Gastroesophageal sphincter (tissue), 4 donors: Measurements from ENCODE around the gene WDR59. TPM values are rescaled to one million over a fixed set of nuclear protein-coding genes. Genes with fewer than 3 reads are reported as not detected.

Experiments
- ATAC-seq: fragments of 150-250 bp; one replicate; pipeline ENCODE4 v1.9.1; 2016; ENCODE audit warnings: mild to moderate bottlenecking, moderate library complexity
- H3K27ac ChIP-seq, 4 donors: fragments of 200-600 bp; sonication (generic) in 3 of 4; 1 replicate in 3 of 4; 2 replicates in 1 of 4; pipeline ENCODE4 v1.5.1; 2016 to 2019
- H3K27me3 ChIP-seq: fragments of 200-600 bp; sonication (generic); one replicate; pipeline ENCODE4 v1.5.1; 2019
- H3K36me3 ChIP-seq, 2 donors: fragments of 200-600 bp; sonication (generic); one replicate each; pipeline ENCODE4 v1.5.1; 2019; ENCODE audit warnings: control low read depth in 1 of 2
- H3K4me1 ChIP-seq, 3 donors: fragments of 200-600 bp; sonication (generic); 1 replicate in 2 of 3; 2 replicates in 1 of 3; pipeline ENCODE4 v1.5.1; 2016 to 2019; ENCODE audit warnings: control low read depth in 2 of 3
- H3K4me3 ChIP-seq, 2 donors: fragments of 200-600 bp; sonication (generic); one replicate each; pipeline ENCODE4 v1.5.1; 2019; ENCODE audit warnings: mild to moderate bottlenecking in 1 of 2, moderate library complexity in 1 of 2
- H3K9me3 ChIP-seq, 3 donors: fragments of 200-600 bp; sonication (generic); one replicate each; pipeline ENCODE4 v1.5.1; 2017 to 2019; ENCODE audit warnings: control low read depth in 2 of 3
- CTCF ChIP-seq, 4 experiments: fragments of 200-600 bp in 2 of 4; fragments of 450-650 bp in 2 of 4; sonication (generic) in 1 of 4; IDR thresholded peaks; one replicate each; pipeline ENCODE4 v1.5.1; 2017 to 2019; ENCODE audit warnings: antibody characterized with exemption in 4 of 4, mild to moderate bottlenecking in 2 of 4, moderate library complexity in 2 of 4
- EP300 ChIP-seq: sonication (generic); formaldehyde crosslinking; IDR thresholded peaks from one replicate; pipeline ENCODE4 v1.6.1; 2017; ENCODE audit warnings: antibody characterized with exemption, mild to moderate bottlenecking
- POLR2A ChIP-seq, 2 donors: fragments of 450-650 bp; IDR thresholded peaks; one replicate each; pipeline ENCODE4 v1.6.1; 2017; ENCODE audit warnings: antibody characterized with exemption in 2 of 2, mild to moderate bottlenecking in 2 of 2, moderate library complexity in 1 of 2
- POLR2AphosphoS5 ChIP-seq: sonication (generic); formaldehyde crosslinking; IDR thresholded peaks from one replicate; pipeline ENCODE4 v1.6.1; 2017; ENCODE audit warnings: antibody characterized with exemption
- WGBS, 2 donors: methylation state at CpG; one replicate each; pipeline ENCODE4 v1.1.5; 2018; ENCODE audit warnings: low coverage in 1 of 2; 5-methylcytosine and 5-hydroxymethylcytosine counted together
- total RNA-seq, 4 donors: library from RNA; depleted of rRNA; stranded (reverse); fragments of >200 nt; gene quantifications; one replicate each; pipeline ENCODE4 v1.1.0, GENCODE V29; 2016

The WDR59 gene
- total RNA-seq, 4 donors from 2014 or later = 18.4 to 31.3 (median 21.4) TPM

- peak overlapping the region; percentile 51 to 82 for H3K4me3 ChIP-seq
- H3K36me3 ChIP-seq = no peaks in the 10 kb centered on the region
- H3K27me3 ChIP-seq = no peaks in the 10 kb centered on the region
- TF ChIP-seq EP300 = no peak
- TF ChIP-seq POLR2AphosphoS5 = no peak
- TF ChIP-seq CTCF (IDR thresholded peaks at IDR 0.05) = peak in 1 of 4 experiments; percentile 13
- no peak for TF ChIP-seq POLR2A (IDR thresholded peaks at IDR 0.05)
- H3K27ac ChIP-seq = peak overlapping the region; percentile 0 to 93 (median 89)
- WGBS, 2 donors = 0 to 1% methylated on average over 4 to 27 of the region's 71 CpGs
- peaks cover 0 to 42% (median 9%) of the 10 kb centered on the region in 3 donors for H3K4me1 ChIP-seq
- ATAC-seq = peak; percentile 15
- no peaks in the 10 kb centered on the region for H3K9me3 ChIP-seq
Observed at GRCh38 chr16:74999609-75000480, 14.9 kb upstream of the WDR59 start.

DNA sequence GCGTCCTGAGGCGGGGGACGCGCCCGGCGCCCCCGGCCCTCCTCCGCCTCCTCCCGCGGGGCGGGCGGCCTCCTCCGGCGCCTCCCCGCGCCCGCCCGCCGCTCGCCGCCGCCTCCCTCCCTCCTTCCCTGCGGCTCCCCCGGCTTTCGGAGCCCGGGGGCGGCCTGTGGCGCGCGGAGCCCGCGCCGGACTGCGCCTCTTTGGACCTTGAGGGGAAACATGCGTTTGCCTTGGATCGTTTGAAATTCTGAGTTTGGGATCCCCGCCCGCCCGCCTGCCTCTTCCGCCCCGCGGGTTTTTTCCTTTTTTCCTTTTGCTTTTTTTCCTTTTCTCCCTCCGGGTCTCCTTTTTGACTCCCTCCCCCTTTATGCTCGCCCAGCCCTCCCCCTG is 14.3 kb upstream of the WDR59 start:
- no peaks in the 10 kb centered on the region for H3K27me3 ChIP-seq
- peak overlapping the region; percentile 51 to 82 for H3K4me3 ChIP-seq
- peak overlapping the region; percentile 0 to 93 (median 89) for H3K27ac ChIP-seq
- H3K36me3 ChIP-seq = no peaks in the 10 kb centered on the region
- TF ChIP-seq CTCF (IDR thresholded peaks at IDR 0.05) (no peak), POLR2A (IDR thresholded peaks at IDR 0.05) (no peak), EP300 (no peak), POLR2AphosphoS5 (no peak)
- H3K4me1 ChIP-seq = peaks cover 0 to 42% (median 9%) of the 10 kb centered on the region in 3 donors
- ATAC-seq = peak; percentile 68
- no peaks in the 10 kb centered on the region for H3K9me3 ChIP-seq
- WGBS, 2 donors = 0% methylated on average over 15 of the region's 44 CpGs; no CpG with 5 or more reads in 1 of the 2 donors

GRCh38 chr16:74998481-74999218 is 13.7 kb upstream of the WDR59 start, which contains the start of gene ZNRF1:
Gene ZNRF1 (plus strand): TSS chr16:74999024. CDS start chr16:74999672, 648 bp downstream.
- WGBS, 2 donors = 1 to 3% methylated on average over 7 to 14 of the region's 73 CpGs
- Histone ChIP-seq H3K27me3 (no peaks in the 10 kb centered on the region), H3K27ac (peak within 1 kb of the TSS; percentile 44 to 93 (median 89)), H3K4me3 (peak within 1 kb of the TSS; percentile 51 to 82), H3K4me1 (peaks cover 0 to 42% (median 9%) of the 10 kb centered on the region in 3 donors), H3K36me3 (no peaks in the 10 kb centered on the region), H3K9me3 (no peaks in the 10 kb centered on the region)
- peak; percentile 92 for ATAC-seq
- TF ChIP-seq EP300 (no peak), CTCF (IDR thresholded peaks at IDR 0.05) (peak; percentile 80 to 90 (median 86)), POLR2A (IDR thresholded peaks at IDR 0.05) (peak in 1 of 2 donors; percentile 53)

GRCh38 chr16:74997042-74997491 is 12.1 kb upstream of the WDR59 start:
- Histone ChIP-seq H3K27ac (no peak overlapping the region), H3K36me3 (no peaks in the 10 kb centered on the region), H3K4me1 (peaks cover 0 to 34% (median 9%) of the 10 kb centered on the region in 3 donors), H3K27me3 (no peaks in the 10 kb centered on the region), H3K4me3 (no peak overlapping the region), H3K9me3 (no peaks in the 10 kb centered on the region)
- no peak for ATAC-seq
- WGBS, 2 donors = 74 to 100% methylated on average over 2 to 8 of the region's 8 CpGs
- TF ChIP-seq POLR2AphosphoS5 (no peak), EP300 (no peak), POLR2A (IDR thresholded peaks at IDR 0.05) (no peak), CTCF (IDR thresholded peaks at IDR 0.05) (no peak)
